Measurements from ENCODE around the gene SCN1A. TPM values are rescaled to one million over a fixed set of nuclear protein-coding genes. Genes with fewer than 3 reads are reported as not detected.

Gene SCN1A
- total and polyA plus RNA-seq, 2 of the 13 experiments (the other 11 are each of a cell fraction or from before 2014, with no cell fraction given) = 19.9 to 39.4 TPM

- no peak for TF ChIP-seq RELA (CRISPR knock-in tag; IDR thresholded peaks at IDR 0.05)
- peak; percentile 62 for TF ChIP-seq PITX1 (CRISPR knock-in tag; IDR thresholded peaks at IDR 0.05)
- TF ChIP-seq RXRA (CRISPR knock-in tag; IDR thresholded peaks at IDR 0.05) = no peak
- TF ChIP-seq MTF1 (CRISPR knock-in tag; IDR thresholded peaks at IDR 0.05) = no peak
- no peak for TF ChIP-seq KDM5B (CRISPR knock-in tag; IDR thresholded peaks at IDR 0.05; ENCODE audit: borderline replicate concordance)
- TF ChIP-seq ZFAT (CRISPR knock-in tag; conservative IDR thresholded peaks at IDR 0.05) = no peak
- TF ChIP-seq ARNT2 (CRISPR knock-in tag; IDR thresholded peaks at IDR 0.05; ENCODE audit: low read depth) = no peak
- no peak for TF ChIP-seq ZNF546 (CRISPR knock-in tag; conservative IDR thresholded peaks at IDR 0.05)
- TF ChIP-seq HOXA9 (CRISPR knock-in tag; IDR thresholded peaks at IDR 0.05; ENCODE audit: borderline replicate concordance) = no peak
- TF ChIP-seq SYNCRIP (IDR thresholded peaks at IDR 0.05; ENCODE audit: insufficient read depth, low read depth, low read length) = no peak
- no peak for TF ChIP-seq ZNF382 (CRISPR knock-in tag; IDR thresholded peaks at IDR 0.05; ENCODE audit: borderline replicate concordance)
- no peak for TF ChIP-seq ELF1 (CRISPR knock-in tag; IDR thresholded peaks at IDR 0.05)
- no peak for TF ChIP-seq ZNF160 (CRISPR knock-in tag; IDR thresholded peaks at IDR 0.05)
- TF ChIP-seq GATAD1 (CRISPR knock-in tag; IDR thresholded peaks at IDR 0.05) = peak; percentile 54; the same call in 1 of the 2 replicates
- no peak for TF ChIP-seq ARID2 (CRISPR knock-in tag; IDR thresholded peaks at IDR 0.05; ENCODE audit: borderline replicate concordance)
- TF ChIP-seq ZFP82 (CRISPR knock-in tag; IDR thresholded peaks at IDR 0.05; ENCODE audit: borderline replicate concordance) = no peak
- no peak for TF ChIP-seq ATF5 (CRISPR knock-in tag; IDR thresholded peaks at IDR 0.05; ENCODE audit: low read depth)
- TF ChIP-seq ZFX (CRISPR knock-in tag; IDR thresholded peaks at IDR 0.05; ENCODE audit: low read depth) = no peak; the same call in 1 of the 2 replicates
- TF ChIP-seq MEF2D (CRISPR knock-in tag; IDR thresholded peaks at IDR 0.05) = peak; percentile 53
- no peak for TF ChIP-seq ZNF256 (CRISPR knock-in tag; conservative IDR thresholded peaks at IDR 0.05)
- no peak for TF ChIP-seq ZNF841 (CRISPR knock-in tag; IDR thresholded peaks at IDR 0.05; ENCODE audit: borderline replicate concordance)
- TF ChIP-seq ELF3 (CRISPR knock-in tag; IDR thresholded peaks at IDR 0.05) = peak; percentile 89
- TF ChIP-seq PBX2 (CRISPR knock-in tag; IDR thresholded peaks at IDR 0.05) = no peak
- no peak for TF ChIP-seq TRAFD1 (CRISPR knock-in tag; IDR thresholded peaks at IDR 0.05; ENCODE audit: borderline replicate concordance)
- TF ChIP-seq HNF1B (CRISPR knock-in tag; IDR thresholded peaks at IDR 0.05) = no peak
- TF ChIP-seq NFRKB (IDR thresholded peaks at IDR 0.05) = no peak
- no peak for TF ChIP-seq JDP2 (CRISPR knock-in tag; IDR thresholded peaks at IDR 0.05; ENCODE audit: borderline replicate concordance)
These were observed 7.5 kb upstream of the SCN1A start (continued) for GRCh38 chr2:166135152-166135848.
